Sigmoid colon (tissue), 4 donors: ENCODE measurements around the gene SFTPB.

Source experiments
- EP300 ChIP-seq, 4 donors: sonication (generic); formaldehyde crosslinking; IDR thresholded peaks; one replicate each; pipeline ENCODE4 v1.6.1; 2017; ENCODE audit warnings: antibody characterized with exemption in 4 of 4
- POLR2A ChIP-seq, 2 donors: fragments of 450-650 bp; IDR thresholded peaks; one replicate each; pipeline ENCODE4 v1.6.1; 2016; ENCODE audit warnings: antibody characterized with exemption in 2 of 2, mild to moderate bottlenecking in 2 of 2, moderate library complexity in 2 of 2
- POLR2AphosphoS5 ChIP-seq, 4 donors: sonication (generic); formaldehyde crosslinking; IDR thresholded peaks; one replicate each; pipeline ENCODE4 v1.6.1; 2017; ENCODE audit warnings: antibody characterized with exemption in 4 of 4
- TF ChIP-seq, protein P1 (sequence below), 4 experiments: fragments of 450-650 bp in 3 of 4; fragments of 200-600 bp in 1 of 4; IDR thresholded peaks; one replicate each; pipeline ENCODE4 v1.5.1; 2016 to 2019; ENCODE audit warnings: antibody characterized with exemption in 4 of 4, mild to moderate bottlenecking in 3 of 4, moderate library complexity in 2 of 4

DNA sequence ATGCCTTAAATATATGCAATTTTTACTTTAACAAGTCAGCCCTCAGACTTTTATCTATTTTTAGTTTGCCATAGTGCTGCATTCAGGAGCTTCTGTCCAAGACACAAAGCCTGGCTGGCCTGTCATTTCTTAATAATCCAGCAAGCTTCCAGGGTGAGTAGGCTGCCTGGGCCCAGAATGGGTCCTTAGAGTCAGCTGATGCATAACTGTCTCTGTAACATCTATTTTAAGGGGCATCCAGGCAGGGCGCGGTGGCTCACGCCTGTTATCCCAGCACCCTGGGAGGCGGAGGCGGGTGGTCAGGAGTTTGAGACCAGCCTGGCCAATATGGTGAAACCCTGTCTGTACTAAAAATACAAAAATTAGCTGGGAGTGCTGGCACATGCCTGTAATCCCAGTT is 14.4 kb upstream of the SFTPB start:
- TF ChIP-seq, protein P1, sequence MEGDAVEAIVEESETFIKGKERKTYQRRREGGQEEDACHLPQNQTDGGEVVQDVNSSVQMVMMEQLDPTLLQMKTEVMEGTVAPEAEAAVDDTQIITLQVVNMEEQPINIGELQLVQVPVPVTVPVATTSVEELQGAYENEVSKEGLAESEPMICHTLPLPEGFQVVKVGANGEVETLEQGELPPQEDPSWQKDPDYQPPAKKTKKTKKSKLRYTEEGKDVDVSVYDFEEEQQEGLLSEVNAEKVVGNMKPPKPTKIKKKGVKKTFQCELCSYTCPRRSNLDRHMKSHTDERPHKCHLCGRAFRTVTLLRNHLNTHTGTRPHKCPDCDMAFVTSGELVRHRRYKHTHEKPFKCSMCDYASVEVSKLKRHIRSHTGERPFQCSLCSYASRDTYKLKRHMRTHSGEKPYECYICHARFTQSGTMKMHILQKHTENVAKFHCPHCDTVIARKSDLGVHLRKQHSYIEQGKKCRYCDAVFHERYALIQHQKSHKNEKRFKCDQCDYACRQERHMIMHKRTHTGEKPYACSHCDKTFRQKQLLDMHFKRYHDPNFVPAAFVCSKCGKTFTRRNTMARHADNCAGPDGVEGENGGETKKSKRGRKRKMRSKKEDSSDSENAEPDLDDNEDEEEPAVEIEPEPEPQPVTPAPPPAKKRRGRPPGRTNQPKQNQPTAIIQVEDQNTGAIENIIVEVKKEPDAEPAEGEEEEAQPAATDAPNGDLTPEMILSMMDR (IDR thresholded peaks at IDR 0.05) = no peak
- no peak for TF ChIP-seq POLR2A (IDR thresholded peaks at IDR 0.05)
- no peak for TF ChIP-seq EP300 (IDR thresholded peaks at IDR 0.05)
- no peak for TF ChIP-seq POLR2AphosphoS5 (IDR thresholded peaks at IDR 0.05)
